K562 (cell line): ENCODE measurements around the gene CRIM1. TPM values are rescaled to one million over a fixed set of nuclear protein-coding genes. Genes with fewer than 3 reads are reported as not detected.

Source experiments
- ATAC-seq: fragments of 200-7000 bp; cut with Tn5 transposase; 3 replicates; pipeline ENCODE4 v1.9.1; 2020; ENCODE audit warnings: moderate library complexity
- BruUV-seq: library from RNA; stranded (reverse); fragments of 400-500 nt; replicated peaks from 2 replicates; lab custom pipeline; 2021; lab: Mats Ljungman, UMichigan
- CTCF ChIA-PET: fragments of 300-600 bp; formaldehyde crosslinking; extraction: SDS; loops from one replicate; lab custom pipeline; 2021; ENCODE audit warnings: low intra/inter-chr PET ratio; lab: Yijun Ruan, JAX
- POLR2A ChIA-PET: fragments of 300-600, 350-650 bp; sonication (Branson Sonifier 250); formaldehyde crosslinking; extraction: SDS; loops from one replicate; lab custom pipeline; 2021; ENCODE audit warnings: antibody characterized with exemption, inconsistent platforms; lab: Yijun Ruan, JAX
- DNase-seq, 4 experiments: peaks; one replicate each; pipeline versions ENCODE4 v3.0.0 to v3.0.0-alpha.2; 2011 to 2018; ENCODE audit warnings: low spot score in 3 of 4, mixed read lengths in 3 of 4; ENCODE audit errors: extremely low read depth in 1 of 4
- FAIRE-seq: peaks from 2 replicates; lab custom pipeline; 2011; peaks lifted over from hg19 to GRCh38; lab: Jason Lieb, UNC
- H2AFZ ChIP-seq: 2 replicates; pipeline ENCODE4 v1.6.0; 2011; ENCODE audit warnings: low read depth, low read length, control low read depth, inconsistent platforms
- H3K27ac ChIP-seq: fragments of 200-600 bp; 3 replicates; pipeline ENCODE4 v1.8.0; 2011; ENCODE audit warnings: low read depth, mild to moderate bottlenecking, control low read depth, inconsistent platforms, low read length, moderate library complexity, mixed read lengths; ENCODE audit errors: extremely low read depth
- H3K27me3 ChIP-seq, 2 experiments: fragments of 300-600 bp in 1 of 2; 2 replicates in 1 of 2; 3 replicates in 1 of 2; pipeline versions ENCODE4 v1.6.0 to v1.8.0; 2011; ENCODE audit warnings: inconsistent platforms in 2 of 2, low read length in 2 of 2, mild to moderate bottlenecking in 1 of 2, mixed read lengths in 1 of 2, moderate library complexity in 1 of 2; ENCODE audit not compliant: control insufficient read depth in 2 of 2, insufficient read depth in 2 of 2
- H3K36me3 ChIP-seq: fragments of 300-600 bp; 3 replicates; pipeline ENCODE4 v1.8.0; 2011; ENCODE audit warnings: mild to moderate bottlenecking, low read length, inconsistent platforms; ENCODE audit not compliant: control insufficient read depth, insufficient read depth
- H3K4me1 ChIP-seq, 2 experiments: fragments of 200-600 bp in 1 of 2; replicated peaks in 1 of 2; 2 replicates in 1 of 2; 3 replicates in 1 of 2; pipeline versions ENCODE4 v1.5.1 to v1.8.0; 2011; ENCODE audit warnings: inconsistent platforms in 2 of 2, low read length in 2 of 2, mild to moderate bottlenecking in 1 of 2, mixed read lengths in 1 of 2, moderate library complexity in 1 of 2; ENCODE audit not compliant: control insufficient read depth in 2 of 2, insufficient read depth in 2 of 2
- H3K4me2 ChIP-seq: 2 replicates; pipeline ENCODE4 v1.6.1; 2011; ENCODE audit warnings: low read length, control low read depth, inconsistent platforms, mixed read lengths; ENCODE audit not compliant: insufficient read depth
- H3K4me3 ChIP-seq: fragments of 200-600 bp; sonication (generic), shearing (Covaris generic); 2 replicates; pipeline ENCODE4 v1.5.1; 2016; ENCODE audit warnings: control low read depth, inconsistent platforms
- H3K79me2 ChIP-seq: fragments of 200-600 bp; 3 replicates; pipeline ENCODE4 v1.8.0; 2011; ENCODE audit warnings: low read length, inconsistent platforms; ENCODE audit not compliant: control insufficient read depth, insufficient read depth
- H3K9ac ChIP-seq, 2 experiments: 2 replicates each; pipeline versions ENCODE4 v1.6.0 to v1.6.1; 2011; ENCODE audit warnings: low read depth in 2 of 2, low read length in 2 of 2, control low read depth in 1 of 2, inconsistent platforms in 1 of 2, mild to moderate bottlenecking in 1 of 2, mixed read lengths in 1 of 2; ENCODE audit not compliant: insufficient read depth in 1 of 2
- H3K9me1 ChIP-seq: one replicate; pipeline ENCODE4 v1.6.0; 2011; ENCODE audit warnings: inconsistent platforms, mild to moderate bottlenecking, low read length, moderate library complexity; ENCODE audit not compliant: control insufficient read depth, insufficient read depth
- H3K9me3 ChIP-seq: replicated peaks from 2 replicates; pipeline ENCODE4 v1.5.1; 2011; ENCODE audit warnings: low read depth, low read length, inconsistent platforms; ENCODE audit not compliant: control insufficient read depth, insufficient read depth
- H4K20me1 ChIP-seq: replicated peaks from 2 replicates; pipeline ENCODE4 v1.6.1; 2011; ENCODE audit warnings: low read length, inconsistent platforms, mixed read lengths; ENCODE audit not compliant: control insufficient read depth, insufficient read depth
- CEBPB ChIP-seq: fragments of 450-650 bp; IDR thresholded peaks from 2 replicates; pipeline ENCODE4 v1.6.1; 2016; ENCODE audit warnings: missing genetic modification characterization, missing compliant biosample characterization
- FOXA1 ChIP-seq: fragments of 450-650 bp; IDR thresholded peaks from 2 replicates; pipeline ENCODE4 v1.6.1; 2016; ENCODE audit warnings: mild to moderate bottlenecking, borderline replicate concordance
- HOMEZ ChIP-seq: fragments of 250-450 bp; sonication (Bioruptor Pico); IDR thresholded peaks from 2 replicates; pipeline ENCODE4 v1.4.0; 2020; ENCODE audit warnings: mild to moderate bottlenecking, moderate library complexity
- NR2C2 ChIP-seq, 2 experiments: fragments of 200-800 bp in 1 of 2; sonication (Bioruptor generic) in 1 of 2; sonication (generic) in 1 of 2; formaldehyde crosslinking in 1 of 2; IDR thresholded peaks; 2 replicates each; pipeline versions ENCODE4 v1.6.1 to v1.8.0; 2016 to 2022; ENCODE audit warnings: mild to moderate bottlenecking in 1 of 2, missing compliant biosample characterization in 1 of 2, missing genetic modification characterization in 1 of 2, missing genetic modification reagents in 1 of 2
- SAFB2 ChIP-seq: fragments of 200-400 bp; formaldehyde crosslinking; IDR thresholded peaks from 2 replicates; pipeline ENCODE4 v1.6.1; 2018; ENCODE audit warnings: borderline replicate concordance, low read length, low read depth, moderate library complexity; ENCODE audit not compliant: severe bottlenecking
- TEAD2 ChIP-seq: fragments of 450-650 bp; IDR thresholded peaks from 2 replicates; pipeline ENCODE4 v1.6.1; 2016; ENCODE audit warnings: missing genetic modification characterization, control low read depth, missing compliant biosample characterization
- ZNF23 ChIP-seq: fragments of 250-450 bp; sonication (Bioruptor Pico); IDR thresholded peaks from 2 replicates; pipeline ENCODE4 v1.4.0; 2020; ENCODE audit warnings: mild to moderate bottlenecking
- ZNF253 ChIP-seq: fragments of 250-450 bp; sonication (Bioruptor Pico); conservative IDR thresholded peaks from 2 replicates; pipeline ENCODE4 v1.6.1; 2021; ENCODE audit warnings: mild to moderate bottlenecking
- ZNF280B ChIP-seq: fragments of 250-450 bp; sonication (Bioruptor Pico); IDR thresholded peaks from 2 replicates; pipeline ENCODE4 v1.5.1; 2021; ENCODE audit warnings: mild to moderate bottlenecking
- WGBS: fragments of 100-300 bp; shearing (Covaris generic); methylation state at CpG from one replicate; pipeline ENCODE4 v1.1.6; 2016; ENCODE audit warnings: low coverage, mixed read lengths; ENCODE audit not compliant: insufficient coverage; ENCODE audit errors: missing lambda C conversion rate; 5-methylcytosine and 5-hydroxymethylcytosine counted together
- in situ Hi-C: fragments of 300-500 bp; cut with MboI; formaldehyde crosslinking; loops from 4 replicates; pipeline ENCODE4 v1.15.0; 2018; ENCODE audit warnings: inconsistent platforms, mixed read lengths
- intact Hi-C: fragments of 100-400 bp; cut with micrococcal nuclease; formaldehyde crosslinking; loops from 2 replicates; pipeline ENCODE4 v1.14.2; 2022
- polyA plus RNA-seq, 8 experiments: library from polyadenylated mRNA; depleted of rRNA in 4 of 8; stranded (reverse) in 5 of 8; unstranded in 3 of 8; fragments of >200 nt; fragmentation: Nextera tagmentation in 2 of 8; fragmentation: Illumina TruSeq in 1 of 8; extraction: Ambion mirVana in 2 of 8; extraction: Trizol in 1 of 8; gene quantifications; 2 replicates each; pipeline versions ENCODE4 v1.2.1 to v1.2.3, GENCODE V29; 2011 to 2014; ENCODE audit warnings: inconsistent platforms in 1 of 8, missing spikeins in 1 of 8
- total RNA-seq, 7 experiments: library from RNA; depleted of rRNA in 6 of 7; stranded (reverse); fragments of >200 nt in 6 of 7; fragmentation: Illumina TruSeq in 2 of 7; extraction: Trizol in 2 of 7; gene quantifications; 2 replicates each; pipeline versions ENCODE4 v1.2.1 to v1.2.3, GENCODE V29; 2011 to 2021; ENCODE audit warnings: low replicate concordance in 1 of 7

CRIM1 gene
- total and polyA plus RNA-seq, 9 of the 15 experiments (the other 6 are each of a cell fraction or from before 2014, with no cell fraction given) = 0.01 to 0.36 (median 0.06) TPM; not detected in 1

GRCh38 chr2:36562973-36563532, 207.5 kb downstream of the CRIM1 start:
- H3K9ac ChIP-seq = no peak overlapping the region
- H3K9me3 ChIP-seq = no peaks in the 10 kb centered on the region
- DNase-seq (no peak), ATAC-seq (no peak), FAIRE-seq (no peak)
- H3K79me2 ChIP-seq = no peaks in the 10 kb centered on the region
- intact Hi-C loops = no loop called here
- H2AFZ ChIP-seq = no peak overlapping the region
- H3K4me2 ChIP-seq = no peak overlapping the region
- peaks cover 11% of the 10 kb centered on the region; the same call in 2 of the 3 replicates for H3K36me3 ChIP-seq
- no peaks in the 10 kb centered on the region for H3K9me1 ChIP-seq
- no peaks in the 10 kb centered on the region for H3K4me1 ChIP-seq
- TF ChIP-seq TEAD2 (tag) (no peak), CEBPB (0 out of 2 replicates have a peak, but pooled peaks have one; percentile 16)
- H3K27ac ChIP-seq = no peak overlapping the region
- POLR2A ChIA-PET = interaction anchor here (0.7 to 1.2 kb wide), 3 partner anchors 10 to 22 kb away, joined by 3 to 4 read pairs (median 3); no protein-coding TSS in a partner anchor
- 83% methylated on average over 3 of the region's 3 CpGs for WGBS
- no peak overlapping the region for H3K4me3 ChIP-seq
- no peaks in the 10 kb centered on the region for H4K20me1 ChIP-seq
- in situ Hi-C loops = no loop called here
- H3K27me3 ChIP-seq = no peaks in the 10 kb centered on the region
- BruUV-seq = no TSS peak
- CTCF ChIA-PET = no interaction called here

GRCh38 chr2:36564377-36564930, 208.9 kb downstream of the CRIM1 start:
- no peak overlapping the region for H3K27ac ChIP-seq
- DNase-seq (no peak), FAIRE-seq (no peak), ATAC-seq (no peak)
- intact Hi-C loops = no loop called here
- H3K4me1 ChIP-seq = no peaks in the 10 kb centered on the region; a peak in 1 of 5 replicates
- H3K4me2 ChIP-seq = no peak overlapping the region
- no TSS peak for BruUV-seq
- H3K79me2 ChIP-seq = no peaks in the 10 kb centered on the region
- no peaks in the 10 kb centered on the region for H4K20me1 ChIP-seq
- in situ Hi-C loops = no loop called here
- ChIA-PET CTCF (no interaction called here), POLR2A (interaction anchor here (0.7 to 1.2 kb wide), 2 partner anchors 9 to 229 kb away, joined by 3 read pairs; no protein-coding TSS in a partner anchor)
- H3K9me3 ChIP-seq = no peaks in the 10 kb centered on the region
- no peak overlapping the region for H2AFZ ChIP-seq
- H3K9ac ChIP-seq = no peak overlapping the region
- H3K27me3 ChIP-seq = no peaks in the 10 kb centered on the region
- WGBS = 89% methylated on average over 11 of the region's 11 CpGs
- H3K36me3 ChIP-seq = peaks cover 11% of the 10 kb centered on the region; the same call in 2 of the 3 replicates
- no peak overlapping the region for H3K4me3 ChIP-seq
- no peaks in the 10 kb centered on the region for H3K9me1 ChIP-seq
- TF ChIP-seq ZNF23 (CRISPR knock-in tag) (no peak), SAFB2 (no peak), ZNF253 (CRISPR knock-in tag) (no peak), ZNF280B (CRISPR knock-in tag) (no peak), HOMEZ (CRISPR knock-in tag) (no peak), FOXA1 (no peak), NR2C2 (CRISPR knock-in tag; IDR thresholded peaks at IDR 0.05) (no peak), NR2C2 (tag; IDR thresholded peaks at IDR 0.05) (no peak)
